GM18867 (cell line): ENCODE results near the gene S100A13.
"Not testable (repeated sequence)": the region's sequence is repeated elsewhere in the genome, so short reads cannot be mapped to it uniquely, and the experiment has no call there.

ENCODE experiments used
- ATAC-seq: cut with Tn5 transposase; IDR thresholded peaks from one replicate; pipeline ENCODE4 v1.9.1; 2021; ENCODE audit warnings: mild to moderate bottlenecking, moderate library complexity; ENCODE audit not compliant: unreplicated experiment

The S100A13 gene

GRCh38 chr1:153649137-153649862 lies 22.0 kb upstream of the S100A13 start:
- ATAC-seq = no peak

- no peak for ATAC-seq
Measured at GRCh38 chr1:153648000-153648643, 20.8 kb upstream of the S100A13 start.

- ATAC-seq = no peak
Measured at GRCh38 chr1:153647346-153647714, 20.0 kb upstream of the S100A13 start.

- no peak for ATAC-seq
Measured at GRCh38 chr1:153646672-153647345, 19.5 kb upstream of the S100A13 start.

- no peak for ATAC-seq
Measured at GRCh38 chr1:153643816-153644215, 16.5 kb upstream of the S100A13 start.

- ATAC-seq = no peak
Measured at GRCh38 chr1:153643100-153643499, 15.8 kb upstream of the S100A13 start.

- no peak for ATAC-seq
Measured at GRCh38 chr1:153642161-153642560, 14.9 kb upstream of the S100A13 start.

GRCh38 chr1:153640861-153641260 lies 13.6 kb upstream of the S100A13 start:
- ATAC-seq = no peak

GRCh38 chr1:153640213-153640612 lies 12.9 kb upstream of the S100A13 start:
- ATAC-seq = not testable (repeated sequence)

GRCh38 chr1:153639280-153639679 lies 12.0 kb upstream of the S100A13 start:
- ATAC-seq = no peak

- ATAC-seq = no peak
Measured at GRCh38 chr1:153638261-153638660, 11.0 kb upstream of the S100A13 start.

- ATAC-seq = no peak
Measured at GRCh38 chr1:153636312-153636711, 9.0 kb upstream of the S100A13 start.

- ATAC-seq = no peak
Measured at GRCh38 chr1:153635872-153636271, 8.6 kb upstream of the S100A13 start.

GRCh38 chr1:153633754-153634665 lies 6.7 kb upstream of the S100A13 start, which contains the start of gene CHTOP:
TSS of gene CHTOP (plus strand) at chr1:153634066. CDS start at chr1:153636589, 2,523 bp downstream.
- ATAC-seq = peak; percentile 85

GRCh38 chr1:153633161-153633753 lies 6.0 kb upstream of the S100A13 start:
- ATAC-seq = peak; percentile 7

GRCh38 chr1:153631047-153632022 lies 4.0 kb upstream of the S100A13 start:
- no peak for ATAC-seq

GRCh38 chr1:153630384-153630783 lies 3.1 kb upstream of the S100A13 start:
- no peak for ATAC-seq

GRCh38 chr1:153629971-153630370 lies 2.7 kb upstream of the S100A13 start:
- no peak for ATAC-seq

- ATAC-seq = no peak
Measured at GRCh38 chr1:153629343-153629665, 2.0 kb upstream of the S100A13 start.
